Measurements from ENCODE around the gene CUEDC2. TPM values are rescaled to one million over a fixed set of nuclear protein-coding genes. Genes with fewer than 3 reads are reported as not detected.

Gene CUEDC2
- total RNA-seq, 2 donors from 2014 or later: 61.8 to 66.3 TPM

DNA sequence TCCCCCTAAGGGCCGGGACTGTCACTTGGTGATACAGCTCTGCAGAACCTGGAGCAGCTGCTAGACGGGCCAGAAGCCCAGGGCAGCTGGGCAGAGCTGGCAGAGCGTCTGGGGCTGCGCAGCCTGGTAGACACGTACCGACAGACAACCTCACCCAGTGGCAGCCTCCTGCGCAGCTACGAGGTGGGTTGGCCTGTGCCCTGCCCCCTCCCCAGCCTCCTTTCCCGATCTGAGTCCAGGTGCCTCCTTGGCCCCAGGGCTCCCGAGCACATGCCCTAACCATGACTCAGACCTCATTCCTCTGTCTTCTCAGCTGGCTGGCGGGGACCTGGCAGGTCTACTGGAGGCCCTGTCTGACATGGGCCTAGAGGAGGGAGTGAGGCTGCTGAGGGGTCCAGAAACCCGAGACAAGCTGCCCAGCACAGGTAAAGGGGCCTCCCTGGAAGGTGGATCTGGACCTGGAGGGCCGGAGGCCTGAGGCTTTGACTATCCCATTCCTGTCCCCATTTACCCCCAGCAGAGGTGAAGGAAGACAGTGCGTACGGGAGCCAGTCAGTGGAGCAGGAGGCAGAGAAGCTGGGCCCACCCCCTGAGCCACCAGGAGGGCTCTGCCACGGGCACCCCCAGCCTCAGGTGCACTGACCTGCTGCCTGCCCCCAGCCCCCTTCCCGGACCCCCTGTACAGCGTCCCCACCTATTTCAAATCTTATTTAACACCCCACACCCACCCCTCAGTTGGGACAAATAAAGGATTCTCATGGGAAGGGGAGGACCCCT lies 30.5 kb downstream of the CUEDC2 start:
- intact Hi-C loops (cut with DNase I): loop anchor here in 1 of 2 donors (5.0 kb wide), 1 partner anchor 175 kb away; the partner anchor contains the start of gene ELOVL3
- ATAC-seq (no peak), DNase-seq (no peak)

DNA sequence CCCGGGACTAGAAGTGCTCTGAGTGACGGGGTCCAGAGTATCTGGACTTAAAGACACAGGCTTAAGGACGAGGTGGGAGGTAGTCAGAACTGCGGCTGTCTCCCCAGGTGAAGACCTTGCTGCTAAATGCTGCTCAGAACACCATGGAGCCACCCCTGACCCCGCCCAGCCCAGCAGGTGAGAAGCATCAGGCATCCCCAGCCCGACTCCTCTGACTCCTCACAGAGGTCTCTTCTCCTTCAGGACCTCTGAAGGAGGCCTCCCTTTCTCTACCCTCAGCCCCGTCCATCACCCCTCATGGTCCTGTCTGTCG lies 31.1 kb downstream of the CUEDC2 start:
- intact Hi-C loops (cut with DNase I): loop anchor here in 1 of 2 donors (5.0 kb wide), 1 partner anchor 174 kb away; the partner anchor contains the start of gene ELOVL3
- DNase-seq (no peak), ATAC-seq (no peak)

DNA sequence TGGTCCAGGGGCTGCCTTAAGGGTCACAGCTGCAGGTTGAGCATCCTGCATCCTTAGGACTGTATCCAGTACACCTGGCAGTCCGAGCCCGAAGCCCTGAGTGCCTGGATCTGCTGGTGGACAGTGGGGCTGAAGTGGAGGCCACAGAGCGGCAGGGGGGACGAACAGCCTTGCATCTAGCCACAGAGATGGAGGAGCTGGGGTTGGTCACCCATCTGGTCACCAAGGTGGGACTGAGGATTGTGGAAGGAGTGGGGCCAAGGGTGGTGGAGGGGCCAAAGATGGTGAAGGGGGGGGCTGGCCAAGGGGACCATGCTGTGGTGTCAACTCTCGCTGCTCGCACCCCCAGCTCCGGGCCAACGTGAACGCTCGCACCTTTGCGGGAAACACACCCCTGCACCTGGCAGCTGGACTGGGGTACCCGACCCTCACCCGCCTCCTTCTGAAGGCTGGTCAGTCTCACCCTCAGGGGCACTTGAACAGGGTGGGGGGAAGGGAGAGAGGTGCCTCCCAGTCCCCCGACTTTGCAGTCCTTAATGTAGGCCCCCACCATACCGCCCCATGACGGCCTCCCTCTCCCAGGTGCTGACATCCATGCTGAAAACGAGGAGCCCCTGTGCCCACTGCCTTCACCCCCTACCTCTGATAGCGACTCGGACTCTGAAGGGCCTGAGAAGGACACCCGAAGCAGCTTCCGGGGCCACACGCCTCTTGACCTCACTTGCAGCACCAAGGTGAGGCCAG lies 31.6 kb downstream of the CUEDC2 start:
- no peak for DNase-seq
- no peak for ATAC-seq
- intact Hi-C loops (cut with DNase I): loop anchor here in 1 of 2 donors (5.0 kb wide), 1 partner anchor 173 kb away; the partner anchor contains the start of gene ELOVL3

DNA sequence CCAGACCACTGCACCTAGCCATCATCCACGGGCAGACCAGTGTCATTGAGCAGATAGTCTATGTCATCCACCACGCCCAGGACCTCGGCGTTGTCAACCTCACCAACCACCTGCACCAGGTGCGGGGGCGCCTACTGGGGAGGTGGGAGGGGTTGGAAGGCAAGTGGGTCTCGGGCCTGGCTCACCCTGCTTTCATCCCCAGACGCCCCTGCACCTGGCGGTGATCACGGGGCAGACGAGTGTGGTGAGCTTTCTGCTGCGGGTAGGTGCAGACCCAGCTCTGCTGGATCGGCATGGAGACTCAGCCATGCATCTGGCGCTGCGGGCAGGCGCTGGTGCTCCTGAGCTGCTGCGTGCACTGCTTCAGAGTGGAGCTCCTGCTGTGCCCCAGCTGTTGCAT lies 32.3 kb downstream of the CUEDC2 start:
- DNase-seq (no peak), ATAC-seq (no peak)
- intact Hi-C loops (cut with DNase I): loop anchor here in 1 of 2 donors (5.0 kb wide), 1 partner anchor 173 kb away; the partner anchor contains the start of gene ELOVL3

DNA sequence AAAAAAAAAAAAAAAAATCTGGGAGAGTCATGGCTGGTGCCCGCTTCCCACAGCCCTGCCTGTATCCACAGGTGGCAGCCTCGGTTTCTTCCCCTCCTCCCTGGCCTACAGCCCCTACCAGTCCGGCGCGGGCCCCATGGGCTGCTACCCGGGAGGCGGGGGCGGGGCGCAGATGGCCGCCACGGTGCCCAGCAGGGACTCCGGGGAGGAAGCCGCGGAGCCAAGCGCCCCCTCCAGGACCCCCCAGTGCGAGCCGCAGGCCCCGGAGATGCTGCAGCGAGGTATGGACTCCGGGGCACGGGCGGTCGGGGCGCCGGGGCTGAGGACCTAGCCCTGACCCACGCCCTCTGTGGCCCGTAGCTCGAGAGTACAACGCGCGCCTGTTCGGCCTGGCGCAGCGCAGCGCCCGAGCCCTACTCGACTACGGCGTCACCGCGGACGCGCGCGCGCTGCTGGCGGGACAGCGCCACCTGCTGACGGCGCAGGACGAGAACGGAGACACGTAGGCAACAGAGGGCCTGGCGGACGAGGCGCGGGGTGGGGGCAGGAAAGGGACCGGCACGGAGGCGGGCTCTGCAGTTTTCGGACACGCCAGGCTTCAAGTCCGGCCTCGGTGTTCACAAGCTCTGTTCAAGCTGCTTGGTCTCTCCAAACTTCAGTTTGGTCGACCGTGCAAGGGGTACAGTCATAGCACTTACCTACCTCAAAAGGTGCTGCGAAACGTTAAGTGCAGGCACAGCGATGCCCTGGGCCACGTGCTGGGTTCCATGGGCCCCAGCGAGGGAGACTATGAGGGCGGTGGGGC lies 33.0 kb downstream of the CUEDC2 start:
- intact Hi-C loops (cut with DNase I): loop anchor here in 1 of 2 donors (5.0 kb wide), 2 partner anchors 172 to 232 kb away; partner anchors contain the start of gene ELOVL3
- peak; percentile 93 for DNase-seq
- ATAC-seq: peak; percentile 69 to 83

DNA sequence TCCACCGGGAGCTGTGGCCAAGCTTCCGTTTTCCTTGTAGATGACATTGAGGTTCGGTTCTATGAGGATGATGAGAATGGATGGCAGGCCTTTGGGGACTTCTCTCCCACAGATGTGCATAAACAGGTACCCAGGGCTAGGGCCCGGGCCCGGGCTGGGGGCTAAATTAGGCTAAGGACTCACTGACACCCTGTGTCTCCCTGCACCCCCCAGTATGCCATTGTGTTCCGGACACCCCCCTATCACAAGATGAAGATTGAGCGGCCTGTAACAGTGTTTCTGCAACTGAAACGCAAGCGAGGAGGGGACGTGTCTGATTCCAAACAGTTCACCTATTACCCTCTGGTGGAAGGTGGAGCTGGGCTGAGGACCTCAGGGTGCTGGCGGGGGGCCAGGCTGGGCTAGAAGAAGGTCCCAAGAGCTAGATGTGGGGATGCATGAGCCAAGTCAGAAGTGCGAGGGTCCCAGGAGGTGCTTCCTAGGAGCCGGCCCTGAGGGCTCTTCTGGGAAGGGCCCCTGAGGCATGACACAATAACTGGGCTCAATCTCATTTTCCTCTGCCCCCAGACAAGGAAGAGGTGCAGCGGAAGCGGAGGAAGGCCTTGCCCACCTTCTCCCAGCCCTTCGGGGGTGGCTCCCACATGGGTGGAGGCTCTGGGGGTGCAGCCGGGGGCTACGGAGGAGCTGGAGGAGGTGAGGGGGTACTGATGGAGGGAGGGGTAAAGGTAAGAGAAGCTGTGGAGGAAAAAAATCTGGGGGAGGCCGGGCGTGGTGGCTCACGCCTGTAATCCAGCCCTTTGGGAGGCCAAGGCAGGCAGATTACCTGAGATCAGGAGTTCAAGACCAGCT lies 34.0 kb downstream of the CUEDC2 start:
- DNase-seq (no peak), ATAC-seq (no peak)
- intact Hi-C loops (cut with DNase I): loop anchor here in 1 of 2 donors (5.0 kb wide), 1 partner anchor 231 kb away; no protein-coding TSS in a partner anchor

DNA sequence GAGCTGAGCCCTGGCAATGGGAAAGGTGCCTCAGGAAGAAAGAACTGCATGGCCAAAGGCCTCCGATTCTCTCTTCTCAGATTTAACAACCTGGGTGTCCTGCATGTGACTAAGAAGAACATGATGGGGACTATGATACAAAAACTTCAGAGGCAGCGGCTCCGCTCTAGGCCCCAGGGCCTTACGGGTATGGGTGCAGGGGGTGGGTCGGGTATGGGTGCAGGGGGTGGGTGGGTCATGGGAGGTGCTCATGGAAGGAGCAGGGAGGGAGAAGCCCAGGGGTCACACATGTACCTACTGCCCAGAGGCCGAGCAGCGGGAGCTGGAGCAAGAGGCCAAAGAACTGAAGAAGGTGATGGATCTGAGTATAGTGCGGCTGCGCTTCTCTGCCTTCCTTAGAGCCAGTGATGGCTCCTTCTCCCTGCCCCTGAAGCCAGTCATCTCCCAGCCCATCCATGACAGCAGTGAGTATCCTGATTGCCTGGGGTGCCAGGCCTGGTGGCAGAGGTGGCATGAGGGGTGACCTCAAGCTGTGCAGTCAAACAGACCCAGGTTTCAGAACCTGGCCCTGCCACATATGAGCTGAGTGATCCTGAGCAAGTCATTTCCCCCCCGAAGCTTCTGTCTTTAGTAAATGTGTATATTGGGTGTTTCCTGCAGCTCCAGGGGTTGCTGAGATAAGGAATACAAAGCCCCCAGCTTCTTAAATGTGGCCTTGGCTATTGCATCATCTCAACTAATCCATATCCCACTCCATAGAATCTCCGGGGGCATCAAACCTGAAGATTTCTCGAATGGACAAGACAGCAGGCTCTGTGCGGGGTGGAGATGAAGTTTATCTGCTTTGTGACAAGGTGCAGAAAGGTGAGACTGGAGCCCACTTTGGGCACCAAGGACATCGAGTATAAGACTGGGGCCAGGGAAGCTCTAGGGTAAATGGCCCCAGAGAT lies 34.9 kb downstream of the CUEDC2 start:
- ATAC-seq: no peak
- intact Hi-C loops (cut with DNase I): loop anchor here in 1 of 2 donors (5.0 kb wide), 1 partner anchor 230 kb away; no protein-coding TSS in a partner anchor
- no peak for DNase-seq

DNA sequence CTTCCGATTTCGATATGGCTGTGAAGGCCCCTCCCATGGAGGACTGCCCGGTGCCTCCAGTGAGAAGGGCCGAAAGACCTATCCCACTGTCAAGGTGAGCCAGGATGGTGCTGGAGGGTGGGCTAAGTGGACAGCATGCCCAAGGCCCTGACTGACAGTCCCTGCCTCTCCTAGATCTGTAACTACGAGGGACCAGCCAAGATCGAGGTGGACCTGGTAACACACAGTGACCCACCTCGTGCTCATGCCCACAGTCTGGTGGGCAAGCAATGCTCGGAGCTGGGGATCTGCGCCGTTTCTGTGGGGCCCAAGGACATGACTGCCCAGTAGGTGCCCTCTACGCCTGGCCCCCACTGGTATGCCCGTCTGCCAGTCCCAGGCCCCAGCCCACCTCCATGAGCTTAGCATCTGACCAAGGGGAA lies 35.6 kb downstream of the CUEDC2 start:
- intact Hi-C loops (cut with DNase I): loop anchor here in 1 of 2 donors (5.0 kb wide), 1 partner anchor 229 kb away; no protein-coding TSS in a partner anchor
- ATAC-seq (no peak), DNase-seq (no peak)

DNA sequence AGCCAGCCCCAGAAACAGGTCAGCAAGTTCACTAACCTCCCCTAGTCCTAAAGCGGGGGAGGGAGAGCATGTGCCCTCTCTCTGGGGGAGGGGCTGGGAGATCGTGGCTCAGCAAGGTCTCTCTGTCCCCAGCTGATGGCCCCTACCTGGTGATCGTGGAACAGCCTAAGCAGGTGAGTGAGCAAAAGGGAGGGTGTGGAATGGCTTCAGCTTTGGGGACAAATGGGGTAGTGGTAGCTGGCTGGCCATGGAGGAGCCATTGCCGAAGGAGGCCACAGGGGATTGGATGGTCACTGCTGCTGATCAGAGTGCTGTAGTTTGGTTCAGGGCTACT lies 36.1 kb downstream of the CUEDC2 start:
- ATAC-seq: no peak

DNA sequence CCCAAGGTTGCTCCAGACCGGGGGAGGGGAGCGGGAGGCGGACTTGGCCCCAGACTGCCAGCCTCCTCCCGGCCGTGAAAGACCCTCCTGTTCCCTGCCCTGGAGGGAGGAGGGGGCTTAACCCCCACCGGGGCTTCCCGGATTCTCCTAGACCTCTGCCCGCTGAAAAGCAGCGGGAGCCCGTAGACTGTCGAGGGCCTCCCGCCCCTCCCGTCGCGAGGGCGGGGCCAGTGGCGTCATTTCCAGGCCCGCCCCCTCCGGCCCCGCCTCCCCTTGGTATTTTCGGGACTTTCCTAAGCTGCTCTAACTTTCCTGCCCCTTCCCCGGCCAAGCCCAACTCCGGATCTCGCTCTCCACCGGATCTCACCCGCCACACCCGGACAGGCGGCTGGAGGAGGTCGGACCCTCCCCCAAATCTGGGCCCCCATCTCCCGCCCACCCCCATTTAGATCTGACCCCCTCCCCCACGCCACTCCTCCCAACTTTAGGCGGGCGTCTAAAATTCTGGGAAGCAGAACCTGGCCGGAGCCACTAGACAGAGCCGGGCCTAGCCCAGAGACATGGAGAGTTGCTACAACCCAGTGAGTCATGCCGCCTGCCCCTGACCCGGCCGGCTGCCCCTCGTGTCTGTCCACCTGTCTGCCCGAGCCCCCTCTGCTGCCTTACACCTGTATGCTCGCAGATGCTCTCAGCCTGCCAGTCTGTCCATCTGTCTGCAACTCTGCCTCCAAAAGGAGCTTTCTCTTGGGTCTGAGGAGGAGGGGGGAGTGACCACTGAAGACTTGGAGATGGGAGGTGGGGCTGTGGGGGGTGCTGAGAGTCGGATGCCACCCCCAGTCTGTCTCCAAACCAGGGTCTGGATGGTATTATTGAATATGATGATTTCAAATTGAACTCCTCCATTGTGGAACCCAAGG lies 36.7 kb downstream of the CUEDC2 start, which contains the start of gene NFKB2:
NFKB2 (plus strand) TSS at position 306 of the 917 bp plus-strand sequence; CDS start at position 561, 255 bp downstream.
- peak; percentile 91 for DNase-seq
- intact Hi-C loops (cut with DNase I): loop anchor here in 1 of 2 donors (5.0 kb wide), 1 partner anchor 228 kb away; no protein-coding TSS in a partner anchor
- peak; percentile 65 to 73 for ATAC-seq

More for the DNA sequence above, 36.1 kb downstream of the CUEDC2 start:
- no peak for DNase-seq
- intact Hi-C loops (cut with DNase I): loop anchor here in 1 of 2 donors (5.0 kb wide), 1 partner anchor 229 kb away; no protein-coding TSS in a partner anchor

DNA sequence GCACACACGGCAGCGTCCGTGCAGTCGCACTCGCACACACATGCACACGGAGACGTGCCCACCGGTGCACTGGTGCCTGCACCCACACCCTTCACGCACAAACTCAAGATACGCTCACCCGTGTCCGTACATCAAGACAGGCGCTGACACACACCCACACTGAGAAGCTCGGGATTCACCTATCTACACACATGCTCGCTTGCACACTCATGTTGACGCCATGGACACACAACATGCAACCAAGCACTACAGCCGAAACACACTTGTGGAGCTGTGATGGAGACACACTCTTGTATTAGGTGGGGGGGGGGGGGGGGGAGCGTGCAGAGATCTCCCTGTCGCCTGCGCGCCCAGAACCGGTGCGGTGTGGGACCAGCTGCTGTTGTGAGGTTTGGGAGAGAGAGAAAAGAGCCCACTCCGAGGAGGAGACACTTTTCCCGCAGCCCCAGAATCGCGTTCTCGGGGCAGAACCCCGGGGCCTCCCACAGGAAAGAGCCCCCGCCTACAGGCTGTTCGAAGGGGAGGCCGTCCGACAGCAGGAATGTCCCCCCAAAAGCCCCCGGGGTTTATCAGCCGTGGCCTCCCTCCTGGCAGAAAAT lies 37.5 kb downstream of the CUEDC2 start:
- ATAC-seq (peak in 1 of 2 donors; percentile 11), DNase-seq (no peak)
- intact Hi-C loops (cut with DNase I): loop anchor here in 1 of 2 donors (5.0 kb wide), 3 partner anchors 82 to 228 kb away; no protein-coding TSS in a partner anchor

DNA sequence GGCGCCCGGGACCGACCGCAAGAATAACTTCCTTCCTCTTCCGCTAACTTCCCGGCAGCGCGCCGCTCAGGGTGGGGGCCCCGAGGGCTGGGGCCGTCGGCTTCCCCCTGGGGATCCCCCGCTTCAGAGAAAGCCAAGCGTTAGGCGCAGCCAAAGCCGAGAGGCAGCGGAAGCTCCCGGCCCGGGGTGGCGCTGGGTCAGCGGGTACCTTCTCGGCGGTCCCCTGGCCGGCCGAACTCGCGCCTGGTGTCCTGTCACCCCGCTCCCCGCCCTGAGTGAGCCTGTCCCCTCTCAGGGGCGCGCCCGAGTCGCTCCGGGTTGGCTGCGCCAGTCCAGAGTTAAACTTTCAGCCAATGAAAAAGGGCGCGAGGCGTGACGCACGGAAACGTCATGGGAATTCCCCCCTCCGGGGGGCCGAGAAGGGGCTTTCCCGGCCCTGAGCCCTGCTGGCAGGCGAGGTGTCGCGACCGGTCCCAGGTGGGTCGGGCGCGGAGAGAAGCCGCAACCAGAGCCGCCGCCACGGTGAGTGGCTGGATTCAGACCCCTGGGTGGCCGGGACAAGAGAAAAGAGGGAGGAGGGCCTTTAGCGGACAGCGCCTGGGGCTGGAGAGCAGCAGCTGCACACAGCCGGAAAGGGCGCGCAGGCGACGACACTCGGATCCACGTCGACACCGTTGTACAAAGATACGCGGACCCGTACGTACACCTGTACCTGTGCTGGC lies 38.1 kb downstream of the CUEDC2 start:
- ATAC-seq (peak; percentile 91), DNase-seq (peak; percentile 97)
- intact Hi-C loops (cut with DNase I): loop anchor here in 1 of 2 donors (5.0 kb wide), 2 partner anchors 83 to 188 kb away; no protein-coding TSS in a partner anchor

DNA sequence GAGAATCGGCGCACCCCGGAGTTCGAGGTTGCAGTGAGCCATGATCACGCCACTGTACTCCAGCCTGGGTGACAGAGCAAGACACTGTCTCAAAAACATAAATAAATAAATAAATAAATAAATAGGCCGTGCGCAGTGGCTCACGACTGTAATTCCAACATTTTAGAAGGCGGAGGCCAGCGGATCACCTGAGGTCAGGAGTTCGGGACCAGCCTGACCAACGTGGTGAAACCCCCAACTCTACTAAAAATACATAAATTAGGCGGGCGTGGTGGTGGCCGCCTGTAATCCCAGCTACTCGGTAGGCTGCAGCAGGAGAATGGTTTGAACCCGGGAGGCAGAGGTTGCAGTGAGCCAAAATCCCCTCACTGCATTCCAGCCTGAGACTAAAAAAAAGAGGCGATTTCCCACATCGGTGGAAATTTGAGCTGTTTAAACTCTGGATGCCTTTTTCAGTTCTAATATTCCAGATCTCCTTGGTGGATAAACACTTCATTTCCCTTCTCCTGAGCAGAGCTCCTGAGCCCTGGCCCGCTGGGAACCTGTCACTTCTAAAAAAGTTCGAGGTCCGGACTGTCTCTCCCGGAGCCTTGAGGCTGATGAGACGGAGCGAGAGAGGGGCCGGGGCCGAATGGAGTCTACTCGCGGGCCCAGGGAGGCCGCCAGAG lies 38.8 kb downstream of the CUEDC2 start:
- no peak for ATAC-seq
- intact Hi-C loops (cut with DNase I): loop anchor here in 1 of 2 donors (5.0 kb wide), 2 partner anchors 84 to 189 kb away; no protein-coding TSS in a partner anchor
- DNase-seq: no peak

DNA sequence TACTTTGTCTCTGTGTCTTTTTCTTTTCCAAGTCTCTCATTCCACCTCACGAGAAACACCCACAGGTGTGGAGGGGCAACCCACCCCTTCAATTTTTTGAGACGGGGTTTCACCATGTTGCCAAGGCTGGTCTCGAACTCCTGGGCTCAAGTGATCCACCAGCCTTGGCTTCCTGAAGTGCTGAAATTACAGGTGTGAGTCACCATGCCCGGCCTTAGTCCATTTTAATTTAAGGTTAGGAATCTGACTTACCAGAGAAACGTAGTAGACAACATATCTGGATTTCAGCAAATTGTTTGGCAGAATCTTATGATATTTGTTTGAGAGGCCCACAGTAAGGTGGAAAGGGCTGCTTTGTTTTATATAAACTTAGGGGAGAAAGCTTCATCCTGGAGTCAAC lies 40.1 kb downstream of the CUEDC2 start:
- intact Hi-C loops (cut with DNase I): loop anchor here in 1 of 2 donors (5.0 kb wide), 2 partner anchors 85 to 190 kb away; no protein-coding TSS in a partner anchor
- ATAC-seq (no peak), DNase-seq (no peak)
